ENCODE measurements around the gene PCGF1.

PCGF1 gene

DNA sequence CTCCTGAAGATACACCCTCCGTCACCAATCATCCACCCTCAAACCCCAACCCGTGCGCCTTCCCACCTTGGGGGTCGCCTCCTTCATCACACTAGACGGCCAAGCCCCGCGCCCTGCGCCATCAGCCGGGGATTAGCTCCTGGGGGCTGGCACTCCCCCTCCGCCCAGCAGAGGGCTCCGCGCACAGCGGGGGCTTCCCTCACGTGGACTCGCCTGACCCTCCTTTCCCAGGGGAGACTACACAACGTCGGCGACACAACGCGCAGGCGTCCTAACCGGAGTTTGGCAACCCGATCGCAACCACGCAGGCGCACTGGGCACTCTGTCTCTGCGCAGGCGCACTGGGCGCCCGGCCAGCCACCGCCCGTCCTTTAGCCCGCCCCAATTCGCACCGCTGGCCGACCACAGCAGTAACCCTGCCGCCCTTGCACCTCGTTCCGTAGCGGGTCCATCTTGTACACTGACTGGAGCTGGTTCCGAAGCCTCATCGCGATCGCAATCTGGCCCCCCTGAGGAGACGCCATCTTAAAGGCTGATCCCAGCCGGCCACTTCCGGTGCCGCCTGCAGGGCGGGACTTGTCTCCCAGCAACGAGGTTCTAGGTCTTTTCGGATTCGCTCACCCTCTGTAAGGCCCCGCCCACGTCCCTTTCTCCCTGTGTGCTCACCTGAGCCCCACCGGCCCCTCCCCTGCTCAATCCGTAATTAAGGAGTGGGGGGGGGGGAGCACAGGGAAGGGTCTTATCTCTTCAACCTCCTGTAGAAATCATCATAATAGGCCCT lies at the start of gene PCGF1:
TSS of gene PCGF1 (minus strand) at position 551 of the 781 bp plus-strand sequence. CDS start at position 524, 27 bp downstream.
- peak; percentile 99 for DNase-seq

DNA sequence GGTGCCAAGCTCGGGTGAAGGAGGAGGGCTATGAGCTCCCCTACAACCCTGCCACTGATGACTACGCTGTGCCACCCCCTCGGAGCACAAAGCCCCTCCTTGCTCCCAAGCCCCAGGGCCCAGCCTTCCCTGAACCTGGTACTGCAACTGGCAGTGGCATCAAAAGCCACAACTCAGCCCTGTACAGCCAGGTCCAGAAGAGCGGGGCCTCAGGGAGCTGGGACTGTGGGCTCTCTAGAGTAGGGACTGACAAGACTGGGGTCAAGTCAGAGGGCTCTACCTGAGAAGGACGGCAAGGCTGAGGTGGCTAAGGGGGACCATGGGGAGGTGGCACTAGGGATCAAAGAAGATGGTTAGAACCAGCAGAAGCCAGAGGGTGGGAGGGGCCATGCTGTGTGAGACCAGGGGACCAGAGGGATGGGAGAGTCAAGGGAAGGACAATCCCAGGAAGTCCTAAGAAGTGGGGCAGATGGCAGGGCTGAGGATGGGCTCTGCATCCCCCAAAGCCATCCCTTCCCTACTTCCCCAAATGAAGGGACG lies 49.4 kb upstream of the PCGF1 start:
- DNase-seq: no peak

GRCh38 chr2:74556159-74556558 lies 48.7 kb upstream of the PCGF1 start:
- no peak for DNase-seq

DNA sequence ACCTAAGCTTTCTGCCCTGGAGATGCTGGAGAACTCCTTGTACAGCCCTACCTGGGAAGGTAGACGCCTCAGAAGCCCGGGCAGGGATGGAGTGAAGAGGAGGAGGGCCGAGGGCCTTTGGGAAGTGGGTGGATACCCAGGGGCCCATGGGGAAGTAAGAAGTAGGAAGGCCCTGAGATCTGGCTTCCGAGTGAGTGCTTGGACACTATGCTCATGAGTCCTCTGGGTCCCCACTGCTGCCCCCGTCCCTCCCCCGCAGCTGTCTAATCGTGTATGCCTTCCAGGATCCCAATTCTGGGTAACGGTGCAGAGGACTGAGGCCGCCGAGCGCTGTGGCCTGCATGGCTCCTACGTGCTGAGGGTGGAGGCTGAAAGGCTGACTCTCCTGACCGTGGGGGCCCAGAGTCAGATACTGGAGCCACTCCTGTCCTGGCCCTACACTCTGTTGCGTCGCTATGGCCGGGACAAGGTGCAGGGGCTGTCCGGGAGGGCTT lies 48.2 kb upstream of the PCGF1 start:
- DNase-seq: no peak

DNA sequence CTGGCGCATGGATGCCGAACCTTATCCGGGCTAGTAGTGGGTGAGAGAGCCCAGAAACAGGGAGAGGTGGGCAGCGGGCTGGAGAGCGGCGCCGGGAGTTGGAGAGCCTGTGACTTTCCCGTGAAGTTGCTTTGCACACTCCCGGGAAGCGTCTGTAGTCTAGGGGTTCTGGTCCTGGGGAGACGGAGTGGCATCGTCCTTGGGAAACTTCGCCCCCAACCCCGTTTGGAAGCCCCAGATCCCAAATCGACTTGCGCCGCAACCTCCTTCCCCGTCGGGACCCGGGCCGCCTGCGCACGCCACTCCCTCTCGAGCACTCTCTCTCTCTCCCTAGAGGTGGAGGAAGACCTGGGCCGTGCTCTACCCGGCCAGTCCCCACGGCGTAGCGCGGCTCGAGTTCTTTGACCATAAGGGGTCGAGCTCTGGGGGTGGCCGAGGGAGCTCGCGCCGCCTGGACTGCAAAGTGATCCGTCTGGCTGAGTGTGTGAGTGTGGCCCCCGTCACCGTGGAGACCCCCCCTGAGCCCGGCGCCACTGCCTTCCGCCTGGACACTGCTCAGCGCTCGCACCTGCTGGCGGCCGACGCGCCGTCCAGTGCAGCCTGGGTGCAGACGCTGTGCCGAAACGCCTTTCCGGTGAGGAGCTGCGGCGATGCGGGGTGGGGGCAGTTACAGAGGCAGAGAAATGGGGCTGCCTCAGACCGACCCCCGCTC lies 47.5 kb upstream of the PCGF1 start:
- peak; percentile 28 to 30 for DNase-seq

DNA sequence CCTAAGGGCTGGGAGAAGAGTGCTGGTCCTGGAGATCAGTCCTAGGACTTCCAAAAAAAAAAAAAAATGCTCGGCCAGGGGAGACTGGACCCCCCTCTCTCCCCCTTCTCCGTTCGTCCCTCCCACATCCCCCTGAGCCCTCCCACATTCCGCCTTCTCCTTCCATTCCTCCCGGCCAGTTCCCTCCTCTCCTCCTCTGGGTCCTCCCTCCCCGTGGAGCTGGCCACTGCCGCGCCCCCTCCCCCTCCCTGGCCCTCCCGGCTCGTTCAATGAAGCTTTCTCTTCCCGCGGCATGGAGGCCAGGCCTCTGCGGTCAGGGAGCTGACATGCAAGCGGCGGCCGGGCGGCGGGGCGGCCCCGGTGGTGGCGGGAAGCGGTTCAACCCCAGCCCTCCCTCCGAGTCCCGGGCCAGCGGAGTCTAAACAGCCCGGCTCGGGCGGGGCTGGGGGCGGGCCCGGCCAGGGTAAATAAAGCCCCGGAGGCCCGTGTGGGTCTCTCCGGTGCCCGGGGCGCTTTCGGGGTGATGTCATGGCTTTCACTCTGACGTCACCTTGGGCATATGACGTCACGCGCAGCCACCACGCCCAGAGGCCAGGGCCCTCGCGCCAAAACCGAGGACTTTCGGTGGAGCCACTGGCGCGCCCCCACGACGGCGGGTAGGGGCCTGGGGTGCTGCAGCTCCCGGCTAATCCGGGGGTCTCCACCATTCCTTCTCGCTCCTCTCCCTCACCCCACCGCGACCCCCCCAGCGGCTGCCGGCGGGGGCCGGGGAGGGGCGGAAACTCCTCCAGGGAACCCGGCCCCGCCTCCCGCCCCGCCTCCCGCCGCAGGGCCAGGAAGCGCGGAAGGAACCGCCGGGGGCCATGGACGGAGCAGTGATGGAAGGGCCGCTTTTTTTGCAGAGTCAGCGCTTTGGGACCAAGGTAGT lies 46.7 kb upstream of the PCGF1 start, which contains the start of the genes DOK1 and LOXL3:
TSS of gene DOK1 (plus strand) at position 829 of the 928 bp plus-strand sequence. CDS start at position 864, 35 bp downstream.
TSS of gene LOXL3 (minus strand) at position 51 of the 928 bp plus-strand sequence. CDS start 1,308 bp downstream, outside the sequence.
- DNase-seq: peak; percentile 71 to 74

DNA sequence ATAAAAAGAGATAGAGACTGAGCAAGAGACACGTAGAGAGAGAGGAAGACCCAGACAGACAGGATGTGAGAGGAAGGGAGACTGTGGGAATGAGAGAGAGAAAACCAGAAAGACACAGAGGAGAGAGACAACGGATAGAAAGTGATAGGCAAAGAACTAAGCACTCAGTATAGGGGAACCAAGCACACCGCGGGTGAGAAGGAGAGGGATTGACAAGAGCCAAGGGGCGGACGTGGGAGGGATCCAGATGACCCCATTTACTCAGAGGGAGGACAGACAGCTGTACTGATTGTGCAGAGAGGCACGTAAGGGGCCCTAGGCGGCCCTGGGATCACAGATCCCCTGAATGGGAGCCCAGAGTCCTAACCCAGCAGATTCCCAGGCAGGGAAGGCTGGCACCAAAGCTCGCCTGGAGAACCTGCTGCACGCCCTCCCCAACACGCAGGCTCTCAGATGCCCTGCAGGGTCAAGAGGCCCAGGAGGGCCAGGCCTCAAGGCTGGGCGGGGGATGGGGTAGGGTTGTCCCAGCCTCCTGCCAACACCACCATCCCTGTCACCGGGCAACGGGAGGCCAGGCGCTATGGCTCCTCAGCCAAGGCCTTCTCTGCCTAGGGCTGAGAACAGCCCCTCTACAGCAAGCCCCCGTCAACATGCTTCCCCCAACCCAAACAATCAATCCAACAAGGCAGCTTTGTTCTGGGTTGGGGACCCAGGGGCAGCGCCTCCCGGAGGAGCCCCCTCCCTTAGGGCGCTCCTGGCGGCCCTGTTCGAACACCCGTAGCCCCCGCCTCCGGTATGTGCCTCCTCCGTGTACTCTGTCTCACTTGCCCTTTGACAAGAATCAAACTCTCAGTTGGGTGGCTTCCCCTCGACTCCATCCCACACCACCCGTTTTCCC lies 45.7 kb upstream of the PCGF1 start:
- no peak for DNase-seq

DNA sequence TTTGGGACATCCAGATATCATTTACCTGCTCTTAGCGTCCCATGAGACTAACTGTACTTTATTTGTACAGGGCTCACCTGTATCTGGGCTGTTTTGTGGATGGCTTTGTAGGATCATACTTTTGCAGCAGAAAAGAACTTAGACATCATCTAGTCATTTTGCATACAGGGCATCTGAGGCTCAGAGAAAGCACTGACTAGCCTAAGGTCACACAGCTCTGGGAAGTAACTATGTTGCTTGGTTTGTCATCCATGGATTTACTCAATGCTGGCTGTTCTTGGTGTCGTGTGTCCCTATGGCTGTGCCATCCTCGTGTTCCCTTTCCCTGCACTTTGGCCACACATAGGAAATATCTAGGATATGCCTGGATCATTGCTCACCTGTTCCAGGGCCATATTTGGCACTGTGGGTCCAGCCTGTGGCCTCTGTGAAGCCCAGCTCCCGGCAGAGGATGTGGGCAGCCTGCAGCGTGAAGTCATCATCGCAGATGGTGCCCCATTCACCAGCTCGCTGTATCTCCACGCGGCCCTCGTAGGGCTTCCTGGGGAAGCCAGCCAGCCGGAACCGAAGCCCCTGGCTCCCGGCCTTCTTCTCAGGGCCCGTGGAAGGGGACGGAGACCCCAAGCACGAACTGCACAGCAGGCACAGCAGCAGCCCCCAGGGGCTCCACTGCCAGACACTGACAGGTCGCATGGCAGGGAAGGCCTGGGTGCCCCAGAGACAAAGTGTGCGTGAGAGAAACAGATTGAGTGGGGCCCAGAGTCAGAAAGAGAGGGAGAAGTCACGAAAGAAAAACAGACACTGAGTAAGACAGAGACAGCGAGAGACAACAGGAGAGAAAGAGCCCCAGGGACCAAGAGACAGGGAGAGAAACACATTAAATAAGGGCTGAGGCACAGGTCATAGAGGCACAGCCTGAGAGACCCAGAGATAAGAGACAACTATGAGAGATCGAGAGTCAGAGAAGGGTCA lies 44.7 kb upstream of the PCGF1 start:
- no peak for DNase-seq

DNA sequence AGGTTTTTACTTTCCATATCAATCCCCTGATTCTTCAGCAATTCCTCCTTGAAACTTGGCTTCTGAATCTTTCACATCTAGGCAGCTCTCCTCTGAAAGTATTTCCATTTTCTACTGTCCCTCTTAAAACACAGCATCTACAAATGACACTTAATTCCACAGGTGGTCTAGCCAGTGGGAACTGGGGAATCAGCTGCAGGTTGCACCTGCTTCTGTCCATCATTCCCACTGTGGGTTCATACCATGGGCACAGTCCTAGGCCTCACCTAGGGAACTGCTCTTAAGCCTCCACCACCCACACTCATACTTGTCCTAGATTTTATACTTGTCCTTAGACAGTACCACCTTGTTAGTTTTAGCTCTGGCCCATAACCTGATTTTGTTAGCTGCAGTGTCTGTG lies 44.0 kb upstream of the PCGF1 start:
- DNase-seq: no peak

GRCh38 chr2:74550231-74550630 lies 42.7 kb upstream of the PCGF1 start:
- no peak for DNase-seq

- no peak for DNase-seq
Measured at GRCh38 chr2:74548900-74549826, 41.7 kb upstream of the PCGF1 start.

GRCh38 chr2:74548285-74548899 lies 40.9 kb upstream of the PCGF1 start:
- no peak for DNase-seq

DNA sequence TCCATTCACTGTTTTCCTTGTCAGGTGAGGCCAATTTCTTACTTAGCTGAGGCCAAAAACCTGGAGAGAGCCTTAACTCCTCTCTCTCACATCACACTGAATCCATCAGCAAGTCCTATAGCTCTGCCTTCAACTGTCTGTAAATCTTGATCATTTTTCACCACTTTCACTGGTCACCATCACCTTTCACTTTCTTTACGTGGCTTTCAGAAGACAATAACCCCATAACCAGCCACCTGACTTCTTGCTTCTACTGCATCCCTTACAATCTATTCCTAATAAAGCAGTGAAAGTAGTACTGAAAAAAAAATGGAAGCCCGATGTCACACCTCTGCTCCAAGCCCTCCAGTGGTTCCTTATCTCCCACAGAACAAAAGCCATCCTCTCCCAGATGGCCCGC lies 38.5 kb upstream of the PCGF1 start:
- no peak for DNase-seq

DNA sequence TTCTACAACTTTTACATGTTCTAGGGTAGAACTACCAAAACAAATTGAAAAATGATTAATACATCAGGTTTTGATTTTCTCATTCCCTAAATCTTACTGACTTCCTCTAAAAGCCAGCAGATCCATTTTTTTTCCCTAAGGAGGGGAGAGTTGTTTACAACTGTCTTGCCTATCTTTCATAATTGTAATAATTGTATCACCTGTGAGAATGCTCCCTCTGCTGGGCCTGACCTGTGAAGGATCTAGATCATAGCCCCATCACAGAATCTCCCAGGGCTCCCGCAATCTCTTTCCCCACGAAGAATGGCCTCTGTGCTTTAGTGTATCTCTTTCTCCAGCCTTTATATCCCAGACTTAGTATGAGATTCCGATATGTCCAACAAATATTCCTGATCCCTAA lies 37.1 kb upstream of the PCGF1 start:
- DNase-seq: no peak

DNA sequence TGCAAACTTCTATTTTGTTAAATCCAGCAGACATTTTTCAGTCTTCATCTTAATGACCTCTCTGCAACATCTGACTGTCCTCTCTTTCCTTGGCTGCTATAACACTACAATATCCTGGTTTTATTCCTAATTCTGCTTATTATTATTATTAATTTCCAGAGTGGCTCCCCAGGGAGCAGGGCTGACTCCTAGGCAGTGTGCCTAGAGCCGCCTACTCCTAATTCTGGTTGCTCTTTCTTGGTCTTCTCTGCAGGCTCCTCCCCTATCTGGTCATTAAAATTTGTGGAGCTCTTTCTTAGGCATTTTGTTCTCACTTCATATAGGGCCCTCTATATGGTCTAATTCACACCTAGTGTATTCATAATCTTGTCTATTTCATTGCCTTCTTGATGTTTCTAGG lies 35.5 kb upstream of the PCGF1 start:
- DNase-seq: no peak

DNA sequence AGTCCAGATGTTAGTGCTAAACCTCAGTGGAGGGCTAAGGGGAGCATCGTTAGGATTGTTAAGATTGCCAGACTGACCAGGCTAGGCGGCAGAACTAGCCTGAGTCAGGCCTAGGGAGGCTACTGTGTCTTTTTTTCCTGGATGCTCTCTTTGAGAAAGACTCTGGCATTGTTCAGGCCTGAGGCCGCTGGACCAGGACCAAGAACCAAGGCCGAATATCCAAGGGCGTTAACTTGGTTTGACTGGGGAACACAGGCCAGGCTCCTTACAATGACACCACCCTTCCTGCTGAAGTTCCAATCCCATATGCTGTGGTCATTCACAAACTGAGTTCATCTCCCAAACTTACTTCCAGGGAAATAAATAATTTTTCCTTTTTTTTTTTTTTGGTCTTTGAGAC lies 32.8 kb upstream of the PCGF1 start:
- DNase-seq: no peak

DNA sequence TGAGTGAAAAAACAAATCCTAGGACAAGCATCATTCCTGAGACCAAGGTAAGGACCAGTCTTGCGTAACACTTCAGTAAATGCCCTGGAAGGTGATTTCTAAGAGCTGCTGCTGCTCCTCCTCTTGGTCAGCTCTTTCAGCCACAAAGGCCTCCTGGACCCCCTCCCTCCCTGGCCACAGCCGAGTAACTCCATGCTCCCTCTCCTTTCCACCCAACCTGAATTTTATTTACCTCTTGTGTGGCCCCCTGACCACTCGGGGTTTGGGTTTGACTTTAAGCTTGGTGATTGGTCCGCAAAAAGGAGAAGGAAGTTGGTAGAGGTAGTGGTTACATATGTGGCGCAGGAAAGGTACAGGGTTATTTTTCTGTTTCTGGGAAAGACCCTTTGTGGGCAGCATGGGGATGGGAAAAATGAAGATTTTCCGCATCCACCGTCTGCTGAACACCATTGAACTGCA lies 31.4 kb upstream of the PCGF1 start:
- DNase-seq: no peak

DNA sequence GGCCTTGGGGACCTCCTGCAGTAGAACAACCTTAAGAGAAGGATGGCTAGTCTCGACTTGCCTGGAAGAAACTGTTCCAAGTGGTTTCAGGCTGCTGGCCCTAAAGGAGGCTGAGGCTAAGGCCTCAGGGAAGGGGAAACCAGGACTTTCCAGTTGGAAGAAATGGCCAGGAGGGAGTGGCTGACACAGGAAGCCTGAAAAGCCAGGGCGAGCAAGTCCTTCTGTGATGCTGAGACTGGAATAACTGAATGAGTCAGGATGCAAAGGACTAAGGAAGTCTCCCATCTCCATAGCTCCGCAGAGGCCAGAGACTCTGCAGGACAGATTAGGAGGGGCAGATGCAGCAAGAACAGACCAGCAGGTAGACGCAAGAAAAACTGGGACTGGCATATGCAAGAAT lies 29.6 kb upstream of the PCGF1 start:
- no peak for DNase-seq

Data from activated CD4-positive, alpha-beta T cell treated with anti-CD3 and anti-CD28 coated beads, Interleukin-2, amount 50 U/mL, for 4 hours (primary cell).